Breast epithelium (tissue), 4 donors: Measurements from ENCODE around the gene LYZL2. TPM values are rescaled to one million over a fixed set of nuclear protein-coding genes. Genes with fewer than 3 reads are reported as not detected.
A peak's percentile ranks its signal among the peaks of the same experiment; 100 is the strongest.
"Not testable (repeated sequence)": the region's sequence is repeated elsewhere in the genome, so short reads cannot be mapped to it uniquely, and the experiment has no call there.

ENCODE experiments used
- DNase-seq, 2 donors: peaks; one replicate each; pipeline ENCODE4 v3.0.0-alpha.2; 2019; ENCODE audit warnings: low spot score in 2 of 2
- H3K27ac ChIP-seq, 2 donors: fragments of 200-600 bp; sonication (generic) in 1 of 2; one replicate each; pipeline ENCODE4 v1.5.1; 2016 to 2019; ENCODE audit warnings: mild to moderate bottlenecking in 1 of 2
- H3K27me3 ChIP-seq, 2 donors: fragments of 200-600 bp; sonication (generic) in 1 of 2; one replicate each; pipeline versions ENCODE4 v1.5.1 to v1.6.0; 2017 to 2019; ENCODE audit warnings: control low read depth in 1 of 2, mild to moderate bottlenecking in 1 of 2
- H3K36me3 ChIP-seq: fragments of 200-600 bp; one replicate; pipeline ENCODE4 v1.5.1; 2019
- H3K4me1 ChIP-seq, 2 donors: fragments of 200-600 bp; sonication (generic); one replicate each; pipeline ENCODE4 v1.5.1; 2016 to 2019; ENCODE audit warnings: control low read depth in 1 of 2
- H3K4me3 ChIP-seq, 3 donors: fragments of 200-600 bp; sonication (generic); 1 replicate in 2 of 3; 2 replicates in 1 of 3; pipeline ENCODE4 v1.5.1; 2016 to 2019; ENCODE audit warnings: mild to moderate bottlenecking in 3 of 3, moderate library complexity in 2 of 3
- H3K9me3 ChIP-seq, 2 donors: fragments of 200-600 bp; sonication (generic) in 1 of 2; one replicate each; pipeline ENCODE4 v1.5.1; 2016 to 2019; ENCODE audit warnings: control low read depth in 1 of 2
- POLR2A ChIP-seq: fragments of 450-650 bp; IDR thresholded peaks from one replicate; pipeline ENCODE4 v1.6.1; 2016; ENCODE audit warnings: antibody characterized with exemption, mild to moderate bottlenecking, moderate library complexity
- POLR2AphosphoS5 ChIP-seq, 3 donors: sonication (generic); formaldehyde crosslinking; IDR thresholded peaks; one replicate each; pipeline ENCODE4 v1.6.1; 2017; ENCODE audit warnings: antibody characterized with exemption in 3 of 3
- intact Hi-C: fragments of 100-400 bp; cut with DNase I; formaldehyde crosslinking; loops from one replicate; pipeline ENCODE4 v1.15.1; 2023; ENCODE audit warnings: low total_unique reads
- total RNA-seq, 3 donors: library from RNA; depleted of rRNA; stranded (reverse); fragments of >200 nt; gene quantifications; one replicate each; pipeline ENCODE4 v1.1.0, GENCODE V29; 2016
- TF ChIP-seq, protein P1 (sequence below), 3 donors: fragments of 450-650 bp; IDR thresholded peaks; one replicate each; pipeline ENCODE4 v1.5.1; 2016 to 2017; ENCODE audit warnings: antibody characterized with exemption in 3 of 3, mild to moderate bottlenecking in 3 of 3, moderate library complexity in 3 of 3

The LYZL2 gene
- total RNA-seq, 3 donors from 2014 or later: not detected

DNA sequence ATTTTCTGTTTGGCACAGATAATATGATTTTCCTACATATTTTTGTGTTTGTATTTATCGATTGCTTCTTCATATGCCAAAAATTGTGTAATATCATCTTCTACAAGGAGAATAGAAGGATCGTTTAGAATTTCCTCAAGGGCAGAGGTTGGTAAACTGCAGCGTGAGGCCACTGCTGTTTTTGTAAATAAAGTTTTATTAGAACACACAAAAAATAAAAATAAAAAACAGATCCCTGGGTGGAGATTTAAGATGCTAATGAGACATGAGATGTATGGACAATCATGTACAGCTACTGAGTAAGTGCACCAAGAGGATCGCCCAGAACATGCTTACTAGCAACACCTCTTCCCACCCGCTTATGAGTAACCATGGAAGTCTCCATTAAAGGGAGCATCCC, 9.6 kb downstream of the LYZL2 start:
- H3K27ac ChIP-seq: no peak overlapping the region
- no peaks in the 10 kb centered on the region for H3K36me3 ChIP-seq
- DNase-seq: no peak
- H3K4me3 ChIP-seq: no peak overlapping the region
- H3K9me3 ChIP-seq: no peaks in the 10 kb centered on the region
- no peaks in the 10 kb centered on the region for H3K4me1 ChIP-seq
- intact Hi-C loops: no loop called here
- TF ChIP-seq POLR2AphosphoS5 (IDR thresholded peaks at IDR 0.05) (no peak), POLR2A (no peak)
- TF ChIP-seq, protein P1, sequence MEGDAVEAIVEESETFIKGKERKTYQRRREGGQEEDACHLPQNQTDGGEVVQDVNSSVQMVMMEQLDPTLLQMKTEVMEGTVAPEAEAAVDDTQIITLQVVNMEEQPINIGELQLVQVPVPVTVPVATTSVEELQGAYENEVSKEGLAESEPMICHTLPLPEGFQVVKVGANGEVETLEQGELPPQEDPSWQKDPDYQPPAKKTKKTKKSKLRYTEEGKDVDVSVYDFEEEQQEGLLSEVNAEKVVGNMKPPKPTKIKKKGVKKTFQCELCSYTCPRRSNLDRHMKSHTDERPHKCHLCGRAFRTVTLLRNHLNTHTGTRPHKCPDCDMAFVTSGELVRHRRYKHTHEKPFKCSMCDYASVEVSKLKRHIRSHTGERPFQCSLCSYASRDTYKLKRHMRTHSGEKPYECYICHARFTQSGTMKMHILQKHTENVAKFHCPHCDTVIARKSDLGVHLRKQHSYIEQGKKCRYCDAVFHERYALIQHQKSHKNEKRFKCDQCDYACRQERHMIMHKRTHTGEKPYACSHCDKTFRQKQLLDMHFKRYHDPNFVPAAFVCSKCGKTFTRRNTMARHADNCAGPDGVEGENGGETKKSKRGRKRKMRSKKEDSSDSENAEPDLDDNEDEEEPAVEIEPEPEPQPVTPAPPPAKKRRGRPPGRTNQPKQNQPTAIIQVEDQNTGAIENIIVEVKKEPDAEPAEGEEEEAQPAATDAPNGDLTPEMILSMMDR (IDR thresholded peaks at IDR 0.05): no peak
- H3K27me3 ChIP-seq: no peaks in the 10 kb centered on the region

DNA sequence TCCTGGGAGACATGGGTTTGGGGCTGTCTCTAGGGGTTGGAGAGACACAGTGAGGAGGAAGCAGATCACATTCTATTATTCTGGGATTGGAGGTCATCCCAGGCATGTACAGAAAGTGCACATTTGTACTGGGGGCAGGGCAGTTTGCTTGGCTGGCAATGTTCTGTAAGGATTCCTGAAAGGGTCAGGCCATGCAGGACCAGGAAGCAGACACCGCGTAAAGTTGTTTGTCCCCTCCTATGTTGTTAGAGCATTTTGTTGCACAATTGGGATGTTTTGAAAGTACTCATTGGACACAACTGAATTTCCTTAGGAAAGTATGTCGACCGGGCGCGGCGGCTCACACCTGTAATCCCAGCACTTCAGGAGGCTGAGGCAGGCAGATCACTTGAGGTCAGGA, 12.5 kb downstream of the LYZL2 start:
- TF ChIP-seq, protein P1 (IDR thresholded peaks at IDR 0.05): no peak
- TF ChIP-seq POLR2A: no peak
- Histone ChIP-seq H3K4me1 (no peaks in the 10 kb centered on the region), H3K27me3 (no peaks in the 10 kb centered on the region), H3K36me3 (no peaks in the 10 kb centered on the region), H3K9me3 (no peaks in the 10 kb centered on the region), H3K27ac (no peak overlapping the region), H3K4me3 (no peak overlapping the region)
- intact Hi-C loops: no loop called here
- no peak for DNase-seq

DNA sequence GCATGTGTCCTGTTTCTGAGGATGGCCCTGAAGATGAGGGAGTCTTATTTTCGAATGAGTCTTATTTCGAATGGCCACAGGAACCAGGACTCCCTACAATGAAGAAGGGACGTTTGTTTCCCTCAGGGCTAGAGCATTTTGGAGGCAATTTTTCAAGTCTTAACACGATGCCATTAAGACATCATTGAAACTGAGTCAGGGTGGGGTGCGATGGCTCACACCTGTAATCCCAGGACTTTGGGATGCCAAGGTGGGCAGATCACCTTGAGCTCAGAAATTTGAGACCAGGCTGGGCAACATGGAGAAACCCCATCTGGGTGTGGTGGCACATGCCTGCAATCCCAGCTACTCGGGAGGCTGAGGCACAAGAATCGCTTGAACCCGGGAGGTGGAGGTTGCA, 18.5 kb downstream of the LYZL2 start:
- H3K9me3 ChIP-seq, H3K4me3 ChIP-seq, H3K36me3 ChIP-seq, H3K27ac ChIP-seq, H3K27me3 ChIP-seq, DNase-seq, H3K4me1 ChIP-seq, intact Hi-C loops: not testable (repeated sequence)

DNA sequence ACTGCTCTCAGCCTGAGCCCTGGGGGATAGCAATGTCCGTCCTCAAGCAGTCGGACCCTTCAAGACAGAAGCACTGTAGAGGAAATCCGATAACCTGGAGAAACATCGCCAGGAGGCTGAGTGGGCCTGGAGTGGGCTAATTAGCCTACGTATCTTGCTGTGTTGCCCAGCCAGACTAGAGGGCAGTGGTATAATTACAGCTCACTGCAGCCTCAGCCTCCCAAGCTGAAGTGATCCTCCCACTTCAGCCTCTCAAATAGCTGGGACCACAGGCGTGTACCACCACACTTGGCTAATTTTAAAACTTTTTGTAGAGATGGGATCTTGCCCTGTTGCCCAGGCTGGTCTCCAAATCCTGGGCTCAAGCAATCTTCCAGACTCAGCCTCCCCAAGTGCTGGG, 21.7 kb downstream of the LYZL2 start:
- H3K9me3 ChIP-seq: no peaks in the 10 kb centered on the region
- no peaks in the 10 kb centered on the region for H3K36me3 ChIP-seq
- no peak overlapping the region for H3K27ac ChIP-seq
- TF ChIP-seq POLR2A (no peak), POLR2AphosphoS5 (IDR thresholded peaks at IDR 0.05) (no peak)
- TF ChIP-seq, protein P1 (IDR thresholded peaks at IDR 0.05): no peak
- no peak overlapping the region for H3K4me3 ChIP-seq
- H3K4me1 ChIP-seq: no peaks in the 10 kb centered on the region
- no peaks in the 10 kb centered on the region for H3K27me3 ChIP-seq
- intact Hi-C loops: no loop called here
- DNase-seq: no peak

DNA sequence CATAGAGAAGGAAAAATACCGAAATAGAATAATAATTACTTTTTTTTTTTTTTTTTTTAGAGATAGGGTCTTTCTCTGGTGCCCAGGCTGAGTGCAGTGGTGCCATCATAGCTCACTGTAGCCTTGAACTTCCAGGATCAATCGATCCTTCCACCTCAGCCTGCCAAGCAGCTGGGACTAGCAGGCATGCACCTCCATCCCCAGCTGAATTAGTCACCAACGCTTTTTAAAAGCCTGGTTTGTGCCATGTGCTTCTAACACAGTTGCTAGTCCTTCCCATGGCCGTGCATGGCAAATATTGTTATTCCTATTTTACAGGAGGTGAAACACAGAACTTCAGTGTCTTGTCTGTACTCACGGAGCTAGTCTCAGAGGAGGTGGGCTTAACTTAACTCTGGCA, 23.2 kb downstream of the LYZL2 start:
- Histone ChIP-seq H3K4me1 (no peaks in the 10 kb centered on the region), H3K36me3 (no peaks in the 10 kb centered on the region), H3K27ac (no peak overlapping the region), H3K9me3 (no peaks in the 10 kb centered on the region), H3K4me3 (no peak overlapping the region), H3K27me3 (no peaks in the 10 kb centered on the region)
- DNase-seq: no peak
- intact Hi-C loops: no loop called here
- TF ChIP-seq POLR2AphosphoS5 (IDR thresholded peaks at IDR 0.05) (no peak), POLR2A (no peak)
- TF ChIP-seq, protein P1 (IDR thresholded peaks at IDR 0.05): no peak

DNA sequence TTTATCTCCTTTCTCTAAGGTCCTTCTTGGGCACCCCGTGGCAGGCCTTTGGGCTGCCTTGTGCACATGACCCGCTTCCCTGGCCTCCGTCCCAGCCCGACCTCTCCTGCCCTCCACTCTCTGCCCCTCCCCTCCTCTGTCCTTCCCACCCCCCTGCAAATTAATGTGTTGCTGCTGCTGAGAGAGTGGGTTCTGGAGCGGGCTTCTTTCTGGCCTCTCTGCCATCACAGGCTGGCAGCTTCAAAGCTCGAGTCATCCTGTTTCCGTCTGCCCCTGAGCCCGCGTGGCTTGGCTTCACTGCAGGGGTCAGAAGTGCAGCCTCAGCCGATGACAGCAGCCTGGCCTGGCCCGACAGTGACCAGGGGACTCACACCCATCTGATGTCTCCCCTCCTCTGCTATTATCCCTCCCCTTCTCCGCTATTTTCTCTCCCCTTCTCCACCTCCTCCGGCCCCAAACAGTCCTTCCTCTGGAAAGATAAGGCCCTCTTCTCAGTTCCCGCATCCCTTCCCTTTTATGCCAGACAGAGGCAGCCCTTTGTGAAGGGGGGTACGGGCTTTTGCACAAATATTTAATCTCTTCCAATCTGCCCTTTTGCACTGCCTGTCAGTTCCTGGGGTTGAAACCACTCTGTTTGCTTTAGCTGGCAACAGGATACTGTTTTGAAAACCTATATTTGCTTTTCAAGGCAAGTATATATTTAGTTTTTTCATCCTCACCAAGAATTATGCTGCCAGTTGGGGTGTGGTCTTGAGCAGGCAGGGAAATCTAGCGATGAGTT, 24.0 kb downstream of the LYZL2 start:
- intact Hi-C loops, H3K4me1 ChIP-seq, H3K27me3 ChIP-seq, H3K9me3 ChIP-seq, H3K36me3 ChIP-seq, DNase-seq, H3K4me3 ChIP-seq: not testable (repeated sequence)
- H3K27ac ChIP-seq: peak overlapping the region; percentile 7 to 12
